ENCODE measurements around the gene RCN2.
A peak's percentile ranks its signal among the peaks of the same experiment; 100 is the strongest.
"Not testable (repeated sequence)": the region's sequence is repeated elsewhere in the genome, so short reads cannot be mapped to it uniquely, and the experiment has no call there.

Gene RCN2, protein sequence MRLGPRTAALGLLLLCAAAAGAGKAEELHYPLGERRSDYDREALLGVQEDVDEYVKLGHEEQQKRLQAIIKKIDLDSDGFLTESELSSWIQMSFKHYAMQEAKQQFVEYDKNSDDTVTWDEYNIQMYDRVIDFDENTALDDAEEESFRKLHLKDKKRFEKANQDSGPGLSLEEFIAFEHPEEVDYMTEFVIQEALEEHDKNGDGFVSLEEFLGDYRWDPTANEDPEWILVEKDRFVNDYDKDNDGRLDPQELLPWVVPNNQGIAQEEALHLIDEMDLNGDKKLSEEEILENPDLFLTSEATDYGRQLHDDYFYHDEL

DNA sequence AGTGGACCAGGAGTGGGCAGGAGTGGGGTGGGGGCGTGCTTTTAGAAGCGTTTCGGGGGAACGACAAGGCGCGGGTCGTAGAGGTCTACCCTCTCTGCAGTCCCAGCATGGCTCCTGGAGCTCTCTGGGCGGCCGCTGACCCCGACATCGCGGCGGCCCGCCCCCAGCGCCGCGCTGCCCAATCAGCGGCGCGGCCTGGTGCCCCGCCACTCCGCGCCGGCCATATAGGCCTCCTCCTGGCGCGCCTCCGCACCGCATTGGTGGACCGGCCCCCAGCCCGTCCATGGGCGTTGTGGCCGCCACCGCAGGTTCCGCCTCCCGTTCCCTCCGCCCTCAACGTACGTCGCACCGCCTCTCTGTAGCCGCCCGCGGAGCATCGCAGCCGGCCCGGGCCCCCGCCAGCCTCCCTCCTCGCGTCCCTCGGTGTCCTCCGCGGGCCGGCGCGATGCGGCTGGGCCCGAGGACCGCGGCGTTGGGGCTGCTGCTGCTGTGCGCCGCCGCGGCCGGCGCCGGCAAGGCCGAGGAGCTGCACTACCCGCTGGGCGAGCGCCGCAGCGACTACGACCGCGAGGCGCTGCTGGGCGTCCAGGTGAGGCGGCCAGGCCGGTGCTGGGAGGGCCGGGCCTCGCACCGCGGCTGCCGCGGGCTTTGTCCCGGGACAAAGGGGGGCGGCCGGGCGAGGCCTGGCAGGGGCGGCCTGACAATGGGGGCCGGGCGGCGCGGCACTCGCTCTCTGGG is at the start of gene RCN2:
Gene RCN2, plus strand, starts transcription at position 353 of the 738 bp plus-strand sequence. Its CDS starts 93 bp downstream, at position 446.
- peak; percentile 80 for DNase-seq (ENCODE audit: low read depth, low spot score)

DNA sequence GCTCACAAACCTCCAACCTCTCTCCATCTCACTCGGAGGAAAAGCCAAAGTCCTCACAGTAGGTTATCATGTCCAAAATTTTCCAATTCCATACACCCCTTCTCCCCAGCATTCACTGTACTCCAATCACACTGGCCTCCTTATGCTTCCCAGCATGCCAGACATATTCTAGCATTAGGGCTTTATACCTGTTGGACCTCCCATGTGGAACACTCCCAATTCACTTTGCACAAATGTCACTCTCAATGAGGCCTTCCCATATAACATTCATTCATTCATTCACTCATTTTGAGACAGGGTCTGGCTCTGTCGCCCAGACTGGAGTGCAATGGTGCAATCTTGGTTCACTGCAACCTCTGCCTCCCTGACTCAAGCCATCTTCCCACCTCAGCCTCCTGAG is 46.3 kb upstream of the RCN2 start:
- no peak for DNase-seq (ENCODE audit: low read depth, low spot score)

DNA sequence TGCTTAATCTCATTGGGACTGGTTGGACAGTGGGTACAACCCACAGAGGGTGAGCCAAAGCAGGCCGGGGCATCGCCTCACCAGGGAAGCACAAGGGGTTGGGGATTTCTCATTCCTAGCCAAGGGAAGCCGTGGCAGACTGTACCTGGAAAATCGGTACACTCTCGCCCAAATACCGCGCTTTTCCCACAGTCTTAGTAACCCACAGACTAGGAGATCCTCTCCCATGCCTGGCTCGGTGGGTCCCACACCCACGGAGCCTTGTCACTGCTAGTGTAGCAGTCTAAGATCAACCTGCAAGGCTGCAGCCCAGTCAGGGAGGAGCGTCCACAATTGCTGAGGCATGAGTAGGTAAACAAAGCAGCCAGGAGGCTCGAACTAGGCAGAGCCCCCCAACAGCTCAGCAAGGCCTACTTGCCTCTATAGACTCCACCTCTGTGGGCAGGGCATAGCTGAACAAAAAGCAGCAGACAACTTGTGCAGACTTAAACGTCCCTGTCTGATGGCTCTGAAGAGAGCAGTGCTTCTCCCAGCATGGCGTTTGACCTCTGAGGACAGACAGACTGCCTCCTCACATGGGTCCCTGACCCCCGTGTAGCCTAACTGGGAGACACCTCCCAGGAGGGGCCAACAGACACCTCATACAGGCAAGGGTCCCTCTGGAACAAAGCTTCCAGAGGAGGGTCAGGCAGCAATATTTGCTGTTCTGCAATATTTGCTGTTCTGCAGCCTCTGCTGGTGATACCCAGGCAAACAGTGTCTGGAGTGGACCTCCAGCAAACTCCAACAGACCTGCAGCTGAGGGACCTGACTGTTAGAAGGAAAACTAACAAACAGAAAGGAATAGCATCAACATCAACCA is 44.0 kb upstream of the RCN2 start:
- not testable (repeated sequence) for DNase-seq (ENCODE audit: low read depth, low spot score)

DNA sequence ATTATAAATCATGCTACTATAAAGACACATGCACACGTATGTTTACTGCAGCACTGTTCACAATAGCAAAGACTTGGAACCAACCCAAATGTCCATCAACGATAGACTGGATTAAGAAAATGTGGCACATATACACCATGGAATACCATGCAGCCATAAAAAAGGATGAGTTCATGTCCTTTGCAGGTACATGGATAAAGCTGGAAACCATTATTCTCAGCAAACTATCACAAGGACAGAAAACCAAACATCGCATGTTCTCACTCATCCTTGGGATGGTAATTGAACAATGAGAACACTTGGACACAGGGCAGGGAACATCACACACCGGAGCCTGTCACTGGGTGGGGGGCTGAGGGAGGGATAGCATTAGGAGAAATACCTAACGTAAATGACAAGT is 38.7 kb upstream of the RCN2 start:
- not testable (repeated sequence) for DNase-seq (ENCODE audit: low read depth, low spot score)

DNA sequence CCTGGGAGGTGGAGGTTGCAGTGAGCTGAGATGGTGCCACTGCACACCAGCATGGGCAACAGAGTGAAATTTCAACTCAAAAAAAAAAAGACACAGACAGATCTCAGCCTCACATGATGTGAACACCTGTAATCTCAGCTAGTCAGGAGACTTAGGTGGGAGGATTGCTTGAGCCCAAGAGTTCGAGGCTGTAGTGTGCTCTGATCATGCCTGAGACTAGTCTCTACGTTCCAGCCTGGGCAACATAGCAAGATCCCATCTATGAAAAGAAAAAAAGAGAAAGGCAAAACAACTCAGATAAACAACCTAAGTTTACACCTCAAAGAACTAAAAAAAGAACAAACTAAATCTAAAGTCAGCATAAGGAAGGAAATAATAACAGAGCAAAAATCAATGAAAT is 37.4 kb upstream of the RCN2 start:
- no peak for DNase-seq (ENCODE audit: low read depth, low spot score)

DNA sequence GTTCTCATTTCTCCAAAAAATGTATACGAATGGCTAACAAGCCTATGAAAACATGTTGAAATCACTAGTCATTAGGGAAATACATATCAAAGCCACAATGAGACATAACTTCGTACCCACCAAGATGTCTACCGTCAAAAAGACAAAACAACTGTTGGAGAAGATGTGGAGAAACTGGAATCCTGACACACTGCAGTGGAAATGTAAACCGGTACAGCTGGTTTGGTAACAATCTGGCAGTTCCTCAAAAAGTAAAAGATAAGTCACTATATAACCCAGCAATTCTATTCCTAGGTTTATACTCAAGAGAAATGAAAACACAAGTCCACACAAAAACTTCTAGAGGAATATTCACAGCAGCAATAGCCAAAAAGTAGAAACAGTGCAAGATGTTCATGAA is 33.4 kb upstream of the RCN2 start:
- no peak for DNase-seq (ENCODE audit: low read depth, low spot score)

DNA sequence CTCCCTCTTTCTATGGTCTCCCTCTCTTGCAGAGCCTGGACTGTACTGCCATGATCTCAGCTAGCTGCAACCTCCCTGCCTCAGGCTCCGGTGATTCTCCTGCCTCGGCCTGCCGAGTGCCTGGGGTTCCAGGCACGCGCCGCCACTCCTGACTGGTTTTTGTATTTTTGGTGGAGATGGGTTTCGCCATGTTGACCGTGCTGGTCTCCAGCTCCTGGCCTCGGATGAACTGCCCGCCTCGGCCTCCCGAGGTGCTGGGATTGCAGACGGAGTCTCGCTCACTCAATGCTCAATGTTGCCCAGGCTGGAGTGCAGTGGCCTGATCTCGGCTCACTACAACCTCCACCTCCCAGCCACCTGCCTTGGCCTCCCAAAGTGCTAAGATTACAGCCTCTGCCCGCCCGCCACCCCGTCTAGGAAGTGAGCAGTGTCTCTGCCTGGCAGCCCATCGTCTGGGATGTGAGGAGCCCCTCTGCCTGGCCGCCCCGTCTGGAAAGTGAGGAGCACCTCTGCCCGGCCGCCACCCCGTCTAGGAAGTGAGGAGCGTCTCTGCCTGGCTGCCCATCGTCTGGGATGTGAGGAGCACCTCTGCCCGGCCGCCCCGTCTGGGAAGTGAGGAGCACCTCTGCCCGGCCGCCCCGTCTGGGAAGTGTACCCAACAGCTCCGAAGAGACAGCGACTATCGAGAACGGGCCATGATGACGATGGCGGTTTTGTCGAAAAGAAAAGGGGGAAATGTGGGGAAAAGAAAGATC is 32.2 kb upstream of the RCN2 start:
- DNase-seq (ENCODE audit: low read depth, low spot score) = not testable (repeated sequence)

DNA sequence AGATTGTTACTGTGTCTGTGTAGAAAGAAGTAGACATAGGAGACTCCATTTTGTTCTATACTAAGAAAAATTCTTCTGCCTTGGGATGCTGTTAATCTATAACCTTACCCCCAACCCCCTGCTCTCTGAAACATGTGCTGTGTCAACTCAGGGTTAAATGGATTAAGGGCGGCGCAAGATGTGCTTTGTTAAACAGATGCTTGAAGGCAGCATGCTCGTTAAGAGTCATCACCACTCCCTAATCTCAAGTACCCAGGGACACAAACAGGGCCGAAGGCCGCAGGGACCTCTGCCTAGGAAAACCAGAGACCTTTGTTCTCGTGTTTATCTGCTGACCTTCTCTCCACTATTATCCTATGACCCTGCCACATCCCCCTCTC is 31.6 kb upstream of the RCN2 start:
- not testable (repeated sequence) for DNase-seq (ENCODE audit: low read depth, low spot score)

DNA sequence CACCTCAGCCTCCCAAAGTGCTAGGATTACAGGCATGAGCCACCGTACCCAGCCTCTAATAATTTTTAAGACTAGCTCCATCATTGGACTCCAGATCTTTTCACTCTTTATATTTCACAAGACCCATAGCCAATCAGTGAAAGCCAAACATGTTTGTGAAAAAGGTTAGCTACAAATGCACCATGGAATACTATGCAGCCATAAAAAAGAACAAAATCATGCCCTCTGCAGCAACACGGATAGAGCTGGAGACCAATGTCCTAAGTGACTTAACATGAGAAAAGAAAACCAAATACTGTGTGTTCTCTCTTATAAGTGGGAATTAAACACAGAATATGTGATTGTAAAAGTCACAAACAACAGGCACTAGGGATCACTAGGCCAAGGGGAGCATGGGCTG is 29.6 kb upstream of the RCN2 start:
- DNase-seq (ENCODE audit: low read depth, low spot score) = no peak

DNA sequence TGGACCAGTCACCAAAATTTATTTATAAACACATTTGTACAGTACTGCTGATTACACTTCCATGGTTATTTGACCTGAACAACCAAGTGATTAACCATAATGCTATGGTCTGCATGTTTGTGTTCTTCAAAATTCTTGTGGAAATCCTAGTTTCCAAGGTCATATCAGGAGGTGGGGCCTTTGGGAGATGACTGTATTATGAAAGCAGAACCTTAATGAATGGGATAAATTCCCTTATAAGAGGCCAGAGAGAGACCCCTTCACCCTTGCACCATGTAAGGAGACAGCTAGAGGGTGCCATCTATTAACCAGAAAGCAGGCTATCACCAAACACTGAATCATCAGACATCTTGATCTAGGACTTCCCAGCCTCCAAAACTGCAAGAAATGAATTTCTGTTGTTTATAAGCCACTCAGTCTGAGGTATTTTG is 28.3 kb upstream of the RCN2 start:
- no peak for DNase-seq (ENCODE audit: low read depth, low spot score)

DNA sequence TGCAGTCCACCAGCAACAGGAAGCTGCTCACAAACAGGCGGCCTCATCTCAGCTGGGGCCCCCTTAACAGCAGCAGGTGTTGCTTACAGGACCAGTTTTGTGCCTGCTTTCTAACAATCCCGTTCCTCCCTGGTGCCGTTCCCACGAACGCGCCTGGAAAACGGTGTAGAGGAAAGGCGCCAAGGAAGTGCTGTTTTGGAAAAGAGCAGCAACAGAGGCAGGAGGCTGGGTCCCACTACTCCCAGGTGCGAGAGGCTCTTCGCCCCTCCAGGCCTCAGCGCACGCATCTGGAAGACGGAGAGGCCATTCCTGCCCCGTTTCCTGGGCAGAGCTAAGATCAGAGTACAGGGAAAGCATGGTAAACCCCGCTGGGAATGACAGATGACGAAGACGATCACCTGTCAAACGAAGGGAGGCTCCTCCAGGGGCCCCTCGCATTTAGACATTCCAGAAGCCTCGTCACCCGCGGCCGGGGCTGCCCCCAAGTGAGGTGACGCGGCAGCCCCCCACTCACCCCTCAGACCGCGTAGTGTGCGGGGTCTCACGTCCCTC is 27.0 kb upstream of the RCN2 start:
- DNase-seq (ENCODE audit: low read depth, low spot score) = no peak

DNA sequence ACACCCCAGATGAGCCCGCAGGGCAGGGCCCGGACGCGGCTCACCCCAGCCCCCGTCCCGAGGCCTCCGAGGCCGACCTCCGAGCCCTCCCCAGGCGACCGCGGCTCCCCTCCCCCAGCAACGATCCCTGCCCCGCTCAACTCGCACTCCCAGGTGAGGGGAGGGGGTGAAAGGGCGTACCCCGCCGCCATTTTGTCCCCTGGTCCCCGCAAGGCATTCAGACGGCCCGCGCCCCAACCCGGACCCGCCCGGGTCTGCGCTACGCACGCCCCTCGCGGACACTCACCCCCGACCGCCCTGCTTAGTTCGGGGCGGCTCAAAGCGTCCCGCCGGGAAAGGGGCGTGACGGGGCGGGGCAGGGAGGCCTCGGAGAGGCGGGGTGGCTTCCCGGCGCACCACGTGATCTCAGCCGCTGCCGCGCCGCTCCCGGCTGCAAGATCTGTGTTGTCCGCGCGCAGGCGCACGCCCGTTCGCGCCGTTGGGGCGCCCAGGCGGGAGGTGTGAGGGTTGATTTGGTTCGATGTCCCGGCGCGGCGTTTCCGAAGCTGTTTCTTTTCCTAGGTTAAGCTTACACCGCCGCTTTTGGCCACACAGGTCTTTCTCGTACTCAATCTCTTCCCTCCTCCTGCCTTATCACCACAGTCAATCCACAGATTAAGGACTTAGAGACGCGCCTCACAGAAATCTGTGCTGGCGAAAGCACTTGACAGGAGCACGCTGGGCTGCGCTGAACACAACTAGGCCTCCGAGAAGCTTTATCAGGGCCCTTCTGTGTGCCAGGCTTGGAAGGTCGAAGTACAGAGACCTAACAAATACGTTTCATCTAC is 26.3 kb upstream of the RCN2 start, which contains the start of gene SCAPER:
Gene SCAPER, minus strand, starts transcription at position 328 of the 827 bp plus-strand sequence. CDS start 21,523 bp downstream, outside the sequence.
- peak; percentile 83 for DNase-seq (ENCODE audit: low read depth, low spot score)

DNA sequence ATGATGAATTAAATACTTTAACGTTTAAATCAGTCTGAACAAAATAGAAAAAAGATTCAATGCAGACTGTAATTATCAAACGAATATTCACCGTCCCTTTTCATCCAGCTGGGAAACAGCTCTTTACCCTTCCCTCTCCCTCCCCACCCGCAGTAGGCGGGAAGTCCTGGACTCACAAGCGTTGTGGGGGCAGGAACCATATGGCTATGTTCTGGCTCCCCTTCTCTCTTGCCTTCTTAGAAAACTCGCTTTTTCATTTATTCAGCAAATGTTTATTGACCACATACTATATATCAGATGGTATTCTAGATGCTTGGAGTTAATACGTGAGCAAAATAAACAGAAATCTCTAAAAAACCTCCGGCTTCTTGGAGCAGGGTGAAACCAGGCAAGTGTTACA is 25.7 kb upstream of the RCN2 start:
- no peak for DNase-seq (ENCODE audit: low read depth, low spot score)

DNA sequence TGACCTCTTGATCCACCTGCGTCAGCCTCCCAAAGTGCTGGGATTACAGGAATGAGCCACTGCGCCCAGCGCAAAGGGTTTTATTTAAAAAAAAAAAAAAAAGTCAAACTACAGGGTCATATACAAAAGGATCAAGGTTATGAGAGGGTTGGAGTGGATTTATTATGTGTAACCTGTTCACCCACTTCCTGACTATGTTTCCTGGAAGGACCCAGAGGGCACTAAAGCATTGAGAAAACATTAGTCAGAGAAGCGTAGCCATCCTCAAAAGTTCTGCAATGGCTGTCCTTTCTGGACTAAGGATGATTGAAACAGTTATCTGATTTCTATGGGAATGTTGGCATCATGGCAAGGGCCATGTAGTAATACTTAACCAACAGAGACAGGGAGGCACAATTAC is 19.1 kb upstream of the RCN2 start:
- no peak for DNase-seq (ENCODE audit: low read depth, low spot score)

DNA sequence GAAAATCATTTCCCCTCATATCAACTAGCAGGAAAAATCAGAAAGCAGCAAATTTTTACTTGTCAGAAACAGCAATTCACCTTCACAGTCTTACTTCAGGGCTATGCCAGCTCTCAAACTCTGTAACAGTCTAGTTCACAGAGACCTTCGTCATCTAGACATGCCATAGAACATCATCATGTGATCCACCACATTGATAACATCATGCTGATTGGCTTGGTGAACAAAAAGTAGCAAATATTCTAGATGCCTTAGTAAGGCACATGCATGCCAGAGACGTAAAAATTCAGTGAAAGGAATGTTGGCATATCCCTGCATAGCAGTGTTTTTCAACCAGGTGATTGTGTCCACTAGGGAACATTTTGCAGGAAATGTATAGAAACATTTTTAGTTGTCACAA is 17.8 kb upstream of the RCN2 start:
- no peak for DNase-seq (ENCODE audit: low read depth, low spot score)

DNA sequence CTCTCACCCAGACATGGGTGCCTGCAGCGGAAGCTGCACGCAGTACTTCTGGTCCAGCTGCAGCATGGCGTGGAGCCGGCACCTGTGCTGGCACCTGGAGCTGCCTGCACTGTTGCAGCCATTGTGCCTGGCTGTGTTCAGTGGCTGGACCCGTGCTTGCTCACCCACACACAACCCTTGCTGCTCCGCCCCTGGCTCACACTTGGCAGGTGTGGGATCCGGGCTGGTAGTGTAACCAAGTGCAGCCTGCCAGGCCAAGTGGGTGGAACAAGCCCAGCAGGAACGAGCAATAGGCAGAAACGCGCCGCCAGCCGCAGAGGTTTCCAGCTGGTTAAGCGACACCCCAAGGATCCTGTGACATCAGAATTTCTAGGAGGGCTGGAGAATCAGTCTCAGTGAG is 15.2 kb upstream of the RCN2 start:
- no peak for DNase-seq (ENCODE audit: low read depth, low spot score)

DNA sequence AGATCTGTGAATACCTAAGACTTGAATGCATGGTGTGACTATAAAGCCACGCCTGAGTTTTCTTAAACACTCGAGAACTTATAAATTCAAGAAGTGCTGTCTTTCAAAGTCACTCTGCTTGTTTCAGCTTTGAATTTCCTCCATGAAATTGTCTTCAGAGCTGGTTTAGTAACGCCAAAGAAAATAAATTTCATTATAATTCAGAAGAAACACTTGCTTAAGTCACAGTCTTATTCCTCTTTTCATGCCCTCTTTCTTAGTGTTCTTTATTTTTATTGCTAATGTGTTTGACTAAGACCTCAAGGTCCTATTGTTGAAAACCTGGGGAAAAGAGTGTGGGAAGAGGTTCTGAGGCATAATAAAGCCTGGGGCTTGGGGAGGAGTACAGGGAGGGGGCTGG is 3.3 kb upstream of the RCN2 start:
- DNase-seq (ENCODE audit: low read depth, low spot score) = no peak

DNA sequence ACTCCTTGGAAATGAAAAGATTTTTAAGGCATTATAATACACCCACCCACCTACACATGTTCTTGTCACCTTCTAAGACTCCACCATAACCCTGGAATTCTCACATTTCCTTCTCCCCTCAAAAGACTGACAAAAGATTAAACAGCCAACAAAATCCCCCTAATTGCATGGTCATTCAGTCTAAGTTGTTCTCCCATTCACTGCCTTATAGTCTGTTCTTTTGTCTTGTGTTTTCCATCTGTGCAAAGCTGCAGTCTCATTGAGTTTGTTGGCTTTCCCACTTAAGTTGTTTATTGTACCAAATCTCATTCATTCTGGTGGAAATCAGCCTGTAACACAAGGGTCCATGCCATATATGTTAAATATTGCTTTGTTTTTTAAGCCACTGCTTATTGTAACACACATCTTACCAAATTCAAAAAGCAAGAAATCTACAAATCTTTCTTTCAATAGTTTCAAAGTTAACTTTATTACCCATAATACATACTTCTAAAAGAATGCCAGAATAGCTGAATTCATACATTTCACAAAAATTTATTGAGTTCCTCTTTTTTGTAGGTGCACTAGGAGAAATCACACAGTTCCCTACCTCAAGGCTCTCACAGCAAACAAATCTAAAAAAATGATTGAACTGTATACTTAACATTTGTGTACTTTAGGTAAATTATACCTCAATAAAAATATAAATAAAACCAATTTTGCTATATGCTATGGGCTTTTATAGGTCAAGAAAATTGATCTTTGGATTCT is 2.4 kb upstream of the RCN2 start:
- no peak for DNase-seq (ENCODE audit: low read depth, low spot score)

DNA sequence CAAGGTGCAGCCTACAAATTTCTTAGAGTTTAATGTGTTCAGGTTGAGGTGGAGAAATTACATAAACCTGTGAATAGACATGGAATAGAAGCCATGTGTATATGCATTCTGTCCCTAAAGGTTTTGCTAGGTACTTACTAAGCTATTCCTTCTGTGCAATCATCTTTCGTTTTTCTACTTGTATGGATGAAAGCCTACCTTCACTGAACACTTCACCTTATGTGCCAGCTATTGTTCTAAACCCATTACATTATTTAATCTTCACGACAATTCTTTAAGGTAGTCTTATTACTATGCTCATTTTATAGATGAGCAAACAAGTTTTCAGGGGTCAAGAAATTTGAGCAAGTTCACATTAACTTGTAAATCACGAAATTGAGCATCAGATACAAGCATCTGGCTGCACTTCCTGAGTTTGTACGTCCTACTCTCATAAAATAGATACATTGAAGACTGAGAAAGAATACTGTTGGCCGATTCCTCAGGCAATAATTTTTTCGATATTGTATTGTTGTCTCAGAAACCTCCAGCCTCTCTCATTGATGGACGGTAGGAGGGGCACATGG is 635 bp upstream of the RCN2 start:
- DNase-seq (ENCODE audit: low read depth, low spot score) = no peak
